ELF-1 (cell line): ENCODE results near the gene ENO3.
A peak's percentile ranks its signal among the peaks of the same experiment; 100 is the strongest.

Source experiments
- DNase-seq: peaks from one replicate; pipeline ENCODE4 v3.0.0-alpha.2; 2016; ENCODE audit warnings: low read depth, low spot score

The ENO3 gene

DNA sequence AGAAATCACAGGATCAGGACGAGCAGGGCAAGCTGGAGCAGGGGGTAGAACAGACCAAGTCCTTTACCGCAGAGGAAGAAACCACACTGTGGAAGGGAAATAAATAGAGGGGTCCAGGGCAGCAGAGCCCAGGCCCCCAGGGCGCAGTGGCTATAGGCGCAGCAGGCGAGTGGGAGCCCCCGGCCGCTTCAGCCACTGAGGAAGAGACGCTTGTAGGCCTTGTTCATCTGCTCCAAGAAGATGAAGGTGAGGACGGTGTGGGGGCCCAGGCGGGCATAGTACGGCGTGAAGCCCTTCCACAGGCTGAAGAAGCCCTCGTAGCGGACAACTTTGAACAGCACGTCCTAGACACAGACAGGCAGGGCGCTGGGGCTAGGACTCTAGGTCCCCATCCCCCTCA, 13.4 kb upstream of the ENO3 start:
- no peak for DNase-seq

DNA sequence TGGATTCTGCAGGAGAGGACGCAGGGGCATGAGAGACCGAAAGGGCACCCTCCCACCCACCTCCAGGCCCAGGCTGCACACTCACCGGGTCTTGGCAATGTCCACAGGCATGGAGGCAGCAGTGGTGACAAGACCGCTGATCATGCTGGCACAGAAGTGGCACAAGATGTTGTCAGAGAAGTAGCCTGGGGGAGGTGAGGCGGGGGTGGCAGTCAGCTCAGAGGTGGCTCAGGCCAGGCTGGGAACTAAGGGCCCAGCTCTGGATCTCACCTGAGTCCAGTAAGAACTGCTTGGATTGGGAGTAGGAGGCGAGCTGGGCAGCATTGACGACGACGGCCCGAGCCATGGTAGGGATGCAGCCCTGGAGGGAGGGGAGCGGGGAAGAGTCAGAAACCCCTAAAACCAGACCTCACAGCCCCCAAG, 12.8 kb upstream of the ENO3 start:
- DNase-seq = no peak

DNA sequence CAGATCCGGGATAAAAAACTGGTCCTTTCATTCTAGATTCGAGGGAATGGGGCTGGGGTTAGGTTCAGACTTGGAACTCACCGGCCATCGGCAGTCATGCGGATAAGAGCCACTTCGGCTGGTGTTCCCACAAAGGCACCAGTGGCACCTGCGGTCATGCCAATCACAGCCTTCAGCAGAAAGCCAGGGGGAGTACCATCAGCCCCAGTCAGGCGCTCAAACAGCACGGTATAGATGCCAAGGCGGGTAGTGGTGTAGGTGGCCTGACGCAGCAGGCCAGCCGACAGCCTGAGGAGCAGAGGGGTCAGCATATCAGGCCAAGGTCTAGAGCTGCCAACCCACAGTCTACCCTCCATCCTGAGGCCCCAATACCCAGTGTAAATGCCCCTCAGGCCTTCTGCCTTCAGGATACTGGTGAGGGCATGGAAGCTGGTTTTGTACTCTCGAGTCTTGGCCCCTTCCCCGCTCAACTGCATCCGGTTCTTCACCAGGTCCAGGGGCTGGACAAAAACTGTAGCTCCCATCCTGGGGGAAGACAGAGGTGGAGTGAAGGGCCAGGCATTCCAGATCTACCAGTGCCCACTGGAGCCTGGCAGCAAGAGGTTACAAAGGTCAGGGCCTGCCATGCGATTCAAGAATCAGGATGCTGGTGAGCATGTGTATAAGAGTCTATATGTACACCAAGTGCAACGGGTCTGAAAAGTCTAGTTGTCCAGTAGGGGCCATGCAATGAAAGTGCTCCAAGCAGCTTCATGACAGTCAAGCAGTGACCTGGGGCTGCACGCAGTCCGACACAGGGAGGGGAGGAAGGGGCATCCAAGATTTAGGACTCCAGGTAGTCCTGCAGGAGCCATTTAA, 12.0 kb upstream of the ENO3 start:
- DNase-seq = no peak

DNA sequence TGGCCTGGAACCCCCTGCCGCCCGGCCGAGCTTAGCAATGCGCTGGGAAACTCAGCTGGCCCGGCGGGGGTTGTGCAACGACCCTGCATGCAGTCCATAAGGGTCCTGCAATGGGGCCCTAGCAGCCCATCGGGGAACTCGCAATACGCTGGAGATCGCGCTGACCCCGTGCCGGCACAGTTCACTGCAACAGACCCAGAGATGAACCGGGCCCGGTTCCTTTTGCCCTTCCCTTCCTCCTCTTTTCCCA, 11.4 kb upstream of the ENO3 start:
- DNase-seq = no peak

DNA sequence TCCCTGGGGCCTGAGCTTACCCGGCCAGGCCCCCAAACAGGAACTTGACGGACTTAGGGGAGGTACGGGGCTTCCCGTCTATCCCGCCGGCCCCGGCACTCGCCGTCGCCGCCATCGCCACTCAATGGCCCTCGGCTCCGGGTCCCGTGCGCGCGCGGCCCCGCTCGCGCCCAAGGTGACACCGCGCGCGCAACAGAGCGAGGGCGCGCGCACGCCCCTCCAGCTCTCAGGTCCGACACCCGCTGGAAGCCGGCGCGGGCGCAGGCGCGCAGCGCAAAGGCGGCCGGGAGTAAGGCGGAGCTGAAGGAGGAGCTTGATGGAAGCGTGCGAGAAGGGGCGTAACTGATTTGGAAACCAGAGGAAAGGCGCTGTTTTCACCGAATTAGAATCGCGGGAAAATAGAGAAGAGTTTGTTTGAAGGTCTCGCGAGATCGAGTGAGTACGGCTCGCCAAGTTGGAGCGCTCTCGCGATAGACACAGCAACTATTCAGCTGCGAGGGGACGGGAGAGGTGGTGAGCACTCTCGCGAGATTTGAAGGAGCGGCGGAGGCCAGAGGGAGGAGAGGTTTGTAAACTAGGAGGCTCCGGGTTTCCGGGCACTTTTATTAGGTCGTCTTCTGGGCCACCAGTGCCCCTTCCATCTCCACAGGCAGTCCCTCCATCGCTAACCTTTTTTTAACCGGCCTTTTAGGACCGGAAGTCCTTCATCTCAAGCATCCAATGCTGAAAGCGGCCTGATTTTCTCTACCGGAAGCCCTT, 10.9 kb upstream of the ENO3 start, which contains the start of the genes RNF167 and SLC25A11:
Gene RNF167 (plus strand): TSS at position 473 of the 759 bp plus-strand sequence. CDS start 642 bp downstream, outside the sequence.
Gene SLC25A11 (minus strand): TSS at position 251 of the 759 bp plus-strand sequence. CDS start 136 bp downstream, at position 115.
- DNase-seq = peak; percentile 99

DNA sequence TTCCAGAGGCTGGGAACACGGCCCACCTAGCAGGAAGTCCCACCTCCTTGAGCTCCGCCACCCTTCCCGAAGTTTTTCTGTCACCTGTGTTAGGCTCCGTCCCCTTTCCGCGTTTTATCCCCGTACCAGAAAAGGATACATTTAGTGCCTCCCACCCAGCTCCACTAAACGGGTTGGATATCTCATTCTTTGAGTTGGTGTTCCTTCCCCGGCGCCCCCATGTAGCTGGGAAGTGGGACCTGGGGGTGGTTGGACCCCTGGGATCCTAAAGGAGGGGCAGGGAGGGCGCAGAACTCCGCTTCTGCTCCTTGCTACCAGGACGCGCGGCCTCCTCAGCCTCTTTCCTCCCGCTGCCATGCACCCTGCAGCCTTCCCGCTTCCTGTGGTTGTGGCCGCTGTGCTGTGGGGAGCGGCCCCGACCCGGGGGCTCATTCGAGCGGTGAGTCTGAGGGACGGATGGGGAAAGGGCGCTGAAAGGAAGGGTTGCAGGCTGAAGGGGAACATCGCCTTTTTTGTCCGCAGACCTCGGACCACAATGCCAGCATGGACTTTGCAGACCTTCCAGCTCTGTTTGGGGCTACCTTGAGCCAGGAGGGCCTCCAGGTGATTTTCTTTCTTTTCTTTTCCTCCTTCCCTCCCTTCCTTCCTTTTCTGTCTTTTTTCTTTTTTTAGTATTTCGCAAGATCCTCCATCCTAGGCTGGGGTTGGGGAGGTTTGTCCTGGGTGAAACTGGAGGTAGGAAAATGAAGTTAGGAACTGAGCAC, 10.2 kb upstream of the ENO3 start:
- no peak for DNase-seq

DNA sequence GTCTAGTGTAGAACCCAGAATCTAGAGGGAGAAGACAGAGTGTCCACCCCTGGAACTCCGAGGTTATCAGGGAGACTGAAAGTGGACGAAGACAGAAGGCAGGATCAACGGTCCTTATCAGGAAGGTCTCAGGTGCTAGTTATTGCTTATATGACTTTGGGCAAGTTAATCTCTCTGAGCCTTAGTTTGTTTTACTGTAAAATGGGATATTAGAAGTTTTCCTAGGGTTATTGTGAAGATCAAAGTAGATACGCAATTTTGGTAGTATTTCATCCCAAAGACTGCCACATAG, 9.7 kb upstream of the ENO3 start:
- no peak for DNase-seq

DNA sequence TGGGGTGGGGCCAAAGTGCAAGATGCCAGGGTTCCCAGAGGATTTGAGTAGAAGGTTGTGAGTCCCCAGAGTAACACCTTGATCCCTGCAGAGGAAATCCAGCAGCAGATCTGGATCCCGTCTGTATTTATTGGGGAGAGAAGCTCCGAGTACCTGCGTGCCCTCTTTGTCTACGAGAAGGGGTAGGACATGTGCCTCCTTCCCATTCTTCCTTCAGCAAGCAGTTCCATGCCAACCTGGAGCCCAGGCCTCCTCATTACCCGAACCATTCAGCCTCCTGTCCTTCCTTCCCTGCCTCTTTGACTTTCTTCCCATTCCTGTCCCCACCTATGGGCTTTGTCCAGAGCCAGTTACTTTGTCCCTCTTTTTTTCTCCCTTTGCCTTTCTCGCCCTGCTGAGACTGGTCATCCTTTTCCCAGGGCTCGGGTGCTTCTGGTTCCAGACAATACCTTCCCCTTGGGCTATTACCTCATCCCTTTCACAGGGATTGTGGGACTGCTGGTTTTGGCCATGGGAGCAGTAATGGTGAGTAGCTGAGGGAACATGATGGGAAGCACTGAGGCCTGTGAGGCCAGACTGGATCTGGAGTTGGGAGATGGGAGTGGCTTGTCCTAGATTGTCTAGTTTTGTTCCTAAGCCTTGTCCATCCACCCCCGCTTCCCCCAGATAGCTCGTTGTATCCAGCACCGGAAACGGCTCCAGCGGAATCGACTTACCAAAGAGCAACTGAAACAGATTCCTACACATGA, 8.0 kb upstream of the ENO3 start:
- no peak for DNase-seq

DNA sequence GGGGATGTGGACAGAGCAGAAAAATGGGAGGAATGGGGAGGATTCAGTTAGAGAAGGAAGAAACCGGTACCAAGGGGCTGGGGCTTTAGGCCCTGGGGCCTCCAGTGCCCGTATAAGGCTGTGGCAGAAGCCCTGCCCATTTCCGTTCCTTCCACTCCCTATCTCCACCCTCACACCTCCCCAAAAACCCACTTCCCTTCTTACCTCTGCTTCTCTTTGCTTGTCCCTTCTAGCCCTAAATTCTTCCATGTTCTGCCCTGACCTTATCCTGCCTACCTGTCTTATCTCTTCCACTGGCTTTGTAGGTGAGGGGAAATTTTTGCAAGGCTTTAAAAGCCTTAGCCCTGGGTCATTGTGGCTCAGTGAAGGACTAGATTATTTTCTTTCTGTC, 6.8 kb upstream of the ENO3 start:
- no peak for DNase-seq

DNA sequence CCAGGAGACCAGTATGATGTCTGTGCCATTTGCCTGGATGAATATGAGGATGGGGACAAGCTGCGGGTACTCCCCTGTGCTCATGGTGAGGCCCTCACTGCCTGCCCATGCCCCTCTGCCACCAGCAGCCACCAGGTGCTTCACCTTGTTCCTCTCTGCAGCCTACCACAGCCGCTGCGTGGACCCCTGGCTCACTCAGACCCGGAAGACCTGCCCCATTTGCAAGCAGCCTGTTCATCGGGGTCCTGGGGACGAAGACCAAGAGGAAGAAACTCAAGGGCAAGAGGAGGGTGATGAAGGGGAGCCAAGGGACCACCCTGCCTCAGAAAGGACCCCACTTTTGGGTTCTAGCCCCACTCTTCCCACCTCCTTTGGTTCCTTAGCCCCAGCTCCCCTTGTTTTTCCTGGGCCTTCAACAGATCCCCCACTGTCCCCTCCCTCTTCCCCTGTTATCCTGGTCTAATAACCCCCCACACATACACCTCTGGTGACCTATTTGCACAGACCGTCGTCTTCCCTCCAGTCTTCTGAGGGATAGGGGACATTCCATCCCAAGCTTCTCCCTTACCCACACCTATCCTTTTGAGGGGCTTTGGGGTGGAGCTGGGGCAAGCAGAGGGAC, 6.3 kb upstream of the ENO3 start:
- DNase-seq = no peak

DNA sequence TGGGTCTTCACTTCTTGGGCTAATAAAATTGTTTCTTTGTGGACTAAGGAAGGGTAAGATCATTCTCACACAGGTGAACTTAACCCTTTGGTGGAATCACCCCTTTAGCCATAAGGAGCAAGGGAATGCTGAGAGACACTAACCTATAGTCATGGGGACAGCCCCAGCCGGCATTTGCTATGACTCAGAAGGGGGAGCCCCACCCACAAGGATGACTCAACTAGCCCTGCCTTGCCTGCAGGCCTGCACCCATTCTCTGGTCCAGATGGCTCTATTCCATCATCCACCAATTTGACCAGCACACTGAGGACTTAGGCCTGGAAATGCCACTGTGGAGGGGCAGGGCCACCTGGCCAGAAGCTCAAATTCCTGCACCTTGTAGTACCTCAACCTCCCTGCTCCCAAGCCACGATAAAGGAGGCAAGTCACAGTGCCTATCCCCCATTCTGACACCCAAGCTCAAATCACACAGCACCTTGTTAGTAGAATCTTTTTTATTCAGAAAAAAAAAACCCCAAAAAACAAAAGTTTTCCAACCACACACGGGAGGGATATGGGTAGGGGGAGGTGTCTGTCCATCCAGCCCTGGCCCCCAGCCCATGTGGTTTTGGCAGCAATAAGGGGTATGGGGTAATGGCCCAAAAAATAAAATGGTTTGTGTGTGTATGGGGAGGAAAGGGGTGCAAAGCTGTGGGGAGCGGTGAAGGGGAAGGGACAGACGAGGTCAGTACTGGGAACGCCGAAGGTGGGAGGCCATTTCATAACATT, 5.6 kb upstream of the ENO3 start:
- peak; percentile 73 for DNase-seq

DNA sequence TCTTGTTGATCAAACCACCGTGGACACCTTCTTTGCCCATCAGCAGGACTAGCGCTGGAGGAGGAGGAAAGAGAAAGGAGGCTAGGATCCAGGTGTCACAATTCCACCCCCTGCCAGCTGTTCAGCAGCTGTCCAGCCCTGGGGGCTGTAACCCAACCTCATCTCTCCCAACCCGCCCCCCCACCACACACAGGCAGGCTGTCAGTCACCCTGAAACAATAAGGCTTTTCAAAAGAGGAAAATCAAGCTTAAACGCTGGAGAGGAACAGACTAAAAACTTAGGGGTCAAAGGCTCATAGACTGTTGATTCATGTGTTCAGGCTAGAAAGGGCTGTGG, 5.0 kb upstream of the ENO3 start:
- peak; percentile 48 for DNase-seq

DNA sequence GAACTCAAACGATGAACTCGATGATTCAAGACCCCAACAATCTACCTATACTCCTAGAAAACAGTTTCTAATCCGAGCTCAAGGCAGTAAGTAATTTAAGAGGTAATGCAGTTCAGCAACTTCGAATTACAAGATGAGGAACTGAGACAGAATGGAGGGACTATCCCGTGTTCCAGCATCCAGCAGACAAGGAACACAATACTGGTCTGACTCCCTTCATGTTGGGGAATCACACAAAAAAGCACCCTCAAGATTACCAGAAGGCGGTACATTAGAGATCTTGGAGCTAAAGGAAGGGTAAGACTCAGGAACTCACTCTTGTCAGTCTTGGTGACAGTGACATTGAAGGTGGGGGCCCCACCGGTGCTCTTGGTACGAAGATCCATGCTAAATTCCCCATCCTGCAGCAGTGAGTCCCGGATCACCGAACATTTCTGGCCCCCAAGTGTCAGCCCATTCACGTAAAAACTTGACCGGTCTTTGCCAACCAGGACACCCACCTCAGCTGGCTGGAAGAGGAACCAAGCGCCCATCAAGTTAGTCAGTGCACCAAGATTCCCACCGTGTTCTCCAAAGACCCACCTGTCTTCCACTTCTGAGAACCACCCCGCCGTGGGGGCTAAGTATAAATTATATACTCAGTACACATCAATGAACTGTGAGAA, 4.5 kb upstream of the ENO3 start:
- DNase-seq = no peak

DNA sequence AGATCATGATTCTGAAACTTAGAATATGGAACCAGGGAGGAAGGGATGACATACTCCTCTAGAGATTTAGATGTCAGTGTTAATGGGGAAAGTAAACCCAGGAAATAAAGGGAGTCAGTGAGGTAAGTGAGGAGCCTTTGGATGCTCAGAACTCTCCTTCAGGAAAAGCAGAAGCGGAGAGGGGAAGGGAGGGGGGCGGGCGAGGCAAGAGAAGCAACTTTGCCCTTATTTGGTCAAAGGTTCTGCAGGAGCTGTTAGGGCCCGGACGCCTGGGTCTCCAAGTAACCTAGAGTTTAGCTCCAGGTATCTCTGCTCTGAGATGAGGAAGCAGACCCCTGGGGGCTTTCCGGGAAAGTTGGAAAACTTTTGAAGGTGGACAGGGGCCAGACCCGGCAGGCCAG, 3.9 kb upstream of the ENO3 start:
- no peak for DNase-seq

DNA sequence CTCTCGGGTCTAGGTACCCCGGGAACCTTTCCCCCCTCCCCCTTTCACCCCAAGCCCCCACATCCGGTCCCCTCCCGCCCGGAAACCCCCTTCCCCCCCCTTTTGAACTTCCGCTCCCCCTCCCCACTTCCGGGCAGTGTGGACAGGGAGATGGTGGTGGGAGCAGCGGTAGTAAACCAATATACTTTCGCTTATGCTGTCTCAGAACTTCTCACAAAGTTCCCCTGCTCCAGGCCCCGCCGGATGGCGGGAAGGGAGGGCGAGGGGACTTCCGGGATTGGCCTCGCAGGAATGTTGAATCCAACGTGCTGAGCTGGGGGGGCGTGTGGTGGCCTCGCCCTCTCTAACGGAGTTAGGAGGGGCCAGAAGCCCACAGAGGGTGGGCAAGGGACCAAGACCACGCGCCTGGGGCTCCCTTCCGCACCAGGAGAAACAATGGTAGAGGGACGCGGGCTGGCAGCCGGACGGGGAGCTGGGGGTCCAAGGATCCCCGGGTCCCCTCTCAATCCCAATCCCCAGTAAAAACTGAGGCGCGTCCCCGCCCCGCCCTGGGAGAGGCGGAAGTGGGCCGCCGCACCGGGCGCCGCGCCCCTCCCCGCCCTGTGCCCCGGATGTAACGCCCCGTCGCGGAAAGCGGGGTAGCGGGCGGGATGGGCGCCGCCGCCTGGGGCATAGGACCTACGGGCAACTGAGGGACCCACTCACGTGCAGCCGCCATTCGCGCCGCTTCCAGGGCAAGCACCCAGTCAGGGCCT, 3.3 kb upstream of the ENO3 start:
- DNase-seq = peak; percentile 72

DNA sequence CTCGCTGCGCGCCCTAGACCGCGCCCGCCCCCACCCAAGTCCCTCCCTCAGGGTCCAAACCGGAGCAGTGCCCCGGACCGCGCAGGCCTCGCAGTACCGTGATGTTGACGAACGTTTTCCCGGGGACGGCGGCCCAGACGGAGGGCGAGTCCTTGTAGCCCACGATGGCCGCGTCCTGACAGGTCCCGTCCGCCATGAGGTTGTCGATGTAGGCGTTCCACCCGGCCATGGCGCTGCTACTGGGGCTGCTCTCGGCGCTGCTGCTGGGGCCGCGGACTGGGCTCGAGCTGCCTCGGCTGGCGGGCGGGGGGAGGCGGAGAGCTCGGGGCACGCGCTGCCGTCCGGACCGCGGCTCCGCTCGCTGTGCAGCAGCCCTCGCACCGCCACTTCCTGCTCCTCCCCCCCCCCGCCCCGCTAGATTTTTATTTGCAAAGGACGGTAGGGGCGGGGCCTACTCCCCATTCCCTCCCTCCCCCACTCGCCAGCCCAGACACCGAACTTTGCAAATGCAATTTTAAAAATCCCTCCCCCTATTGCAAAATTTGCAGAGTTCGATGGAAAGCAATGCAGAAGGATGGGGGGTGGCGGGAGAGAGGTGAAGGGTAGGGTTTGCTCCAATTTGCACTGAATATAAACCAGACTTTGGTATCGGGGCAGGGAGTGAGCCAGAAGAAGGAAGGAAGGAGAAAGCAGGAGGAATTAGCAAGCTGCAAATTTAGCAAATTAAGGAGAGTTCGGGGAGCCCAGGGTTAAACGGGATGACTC, 2.6 kb upstream of the ENO3 start, which contains the start of gene PFN1:
Gene PFN1 (minus strand): TSS at position 365 of the 765 bp plus-strand sequence. CDS start 136 bp downstream, at position 229.
- DNase-seq = peak; percentile 82

DNA sequence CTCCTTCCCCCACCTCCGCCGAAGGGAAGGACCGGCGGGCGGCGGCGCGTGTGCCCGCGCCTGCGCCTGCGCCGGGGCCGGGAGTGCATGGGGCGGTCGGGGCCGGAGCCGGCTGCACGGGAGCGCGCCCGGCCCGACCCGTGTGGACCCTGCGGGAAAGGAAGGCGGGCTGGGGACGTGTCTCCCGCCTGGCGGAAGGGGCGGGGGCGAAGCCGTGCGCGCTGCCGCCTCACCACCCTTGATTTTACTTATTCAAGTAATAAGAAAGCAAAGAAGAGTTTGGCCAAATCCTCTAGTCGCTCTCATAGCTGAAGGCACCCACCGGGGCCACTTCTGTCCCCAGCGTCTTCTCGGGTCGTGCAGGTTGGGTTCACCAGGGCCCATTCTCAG, 2.0 kb upstream of the ENO3 start:
- peak; percentile 94 for DNase-seq

DNA sequence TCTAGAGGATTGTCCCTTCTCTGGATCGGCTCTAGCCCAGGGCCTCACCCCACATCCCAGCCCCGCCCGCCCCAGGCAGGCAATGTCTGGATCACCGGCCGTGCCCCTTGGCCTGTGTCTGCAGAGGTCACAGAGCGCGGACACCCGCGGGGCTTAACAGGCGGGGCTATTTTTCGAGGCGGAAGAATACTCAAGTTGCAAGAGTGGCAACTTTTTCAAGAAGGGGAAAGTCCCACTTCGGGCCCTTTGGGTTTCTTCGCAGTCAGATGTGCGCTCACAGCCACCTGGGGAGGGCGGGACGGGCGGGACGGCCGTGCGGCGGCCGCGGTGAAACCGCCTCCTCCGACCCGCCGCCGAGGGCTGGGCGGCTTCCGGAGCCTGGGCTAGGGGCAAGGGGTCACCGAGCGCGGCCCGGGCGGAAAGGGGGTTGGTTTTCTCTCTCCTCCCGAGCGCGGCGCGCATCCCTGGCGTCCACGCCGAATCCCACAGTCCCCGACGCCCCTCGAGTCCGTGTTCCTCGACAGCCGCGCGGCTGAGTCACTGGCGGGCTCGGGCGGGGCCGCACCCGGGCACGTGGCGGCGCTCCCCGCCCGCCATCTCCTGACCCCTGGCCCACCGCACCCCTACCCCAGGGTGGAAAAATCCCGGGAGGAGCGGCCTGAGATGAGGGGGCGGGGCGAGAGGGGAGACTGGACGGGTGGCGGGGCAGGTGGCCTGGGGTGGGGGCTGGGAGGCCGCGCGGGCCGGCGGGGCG, 1.4 kb upstream of the ENO3 start:
- peak; percentile 92 for DNase-seq
